Measurements from ENCODE around the gene JAZF1.

DNA sequence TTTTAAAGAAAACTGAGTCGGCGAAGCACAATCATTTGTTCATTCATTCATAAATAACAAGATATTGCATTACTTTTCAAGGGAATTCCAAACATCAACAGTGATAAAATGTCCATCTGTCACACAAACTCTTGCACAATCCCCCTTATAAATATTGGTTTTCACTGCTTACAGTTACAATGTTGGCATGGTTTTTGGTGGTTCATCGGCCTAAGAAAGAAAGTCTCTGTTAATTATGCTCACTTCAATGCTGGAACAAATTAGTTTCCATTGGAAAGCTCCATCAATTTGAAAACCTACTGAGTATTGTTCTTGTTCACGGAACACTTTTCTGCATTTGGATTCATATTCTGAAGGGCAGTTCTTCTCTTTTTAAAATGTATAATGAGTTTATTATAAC, 188.5 kb downstream of the JAZF1 start:
- TF ChIP-seq, protein P1, sequence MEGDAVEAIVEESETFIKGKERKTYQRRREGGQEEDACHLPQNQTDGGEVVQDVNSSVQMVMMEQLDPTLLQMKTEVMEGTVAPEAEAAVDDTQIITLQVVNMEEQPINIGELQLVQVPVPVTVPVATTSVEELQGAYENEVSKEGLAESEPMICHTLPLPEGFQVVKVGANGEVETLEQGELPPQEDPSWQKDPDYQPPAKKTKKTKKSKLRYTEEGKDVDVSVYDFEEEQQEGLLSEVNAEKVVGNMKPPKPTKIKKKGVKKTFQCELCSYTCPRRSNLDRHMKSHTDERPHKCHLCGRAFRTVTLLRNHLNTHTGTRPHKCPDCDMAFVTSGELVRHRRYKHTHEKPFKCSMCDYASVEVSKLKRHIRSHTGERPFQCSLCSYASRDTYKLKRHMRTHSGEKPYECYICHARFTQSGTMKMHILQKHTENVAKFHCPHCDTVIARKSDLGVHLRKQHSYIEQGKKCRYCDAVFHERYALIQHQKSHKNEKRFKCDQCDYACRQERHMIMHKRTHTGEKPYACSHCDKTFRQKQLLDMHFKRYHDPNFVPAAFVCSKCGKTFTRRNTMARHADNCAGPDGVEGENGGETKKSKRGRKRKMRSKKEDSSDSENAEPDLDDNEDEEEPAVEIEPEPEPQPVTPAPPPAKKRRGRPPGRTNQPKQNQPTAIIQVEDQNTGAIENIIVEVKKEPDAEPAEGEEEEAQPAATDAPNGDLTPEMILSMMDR (conservative IDR thresholded peaks at IDR 0.05; ENCODE audit: low read depth, low read length): no peak
- TF ChIP-seq EZH2 (IDR thresholded peaks at IDR 0.05; ENCODE audit: borderline replicate concordance, low read depth, low read length, poor library complexity, severe bottlenecking): no peak
